Parathyroid adenoma (tissue), 2 donors: ENCODE results near the gene ZNF831.

ENCODE experiments used
- H2AFZ ChIP-seq: fragments of 300-600 bp; sonication (generic); one replicate; pipeline ENCODE4 v1.7.0; 2017; ENCODE audit warnings: antibody characterized with exemption, mild to moderate bottlenecking
- H3K27ac ChIP-seq: fragments of 300-600 bp; sonication (generic); one replicate; pipeline ENCODE4 v1.7.0; 2017
- H3K27me3 ChIP-seq: fragments of 300-600 bp; sonication (generic); one replicate; pipeline ENCODE4 v1.7.0; 2017; ENCODE audit warnings: low read length; ENCODE audit not compliant: control insufficient read depth, insufficient read depth
- H3K36me3 ChIP-seq: fragments of 300-600 bp; sonication (generic); one replicate; pipeline ENCODE4 v1.7.0; 2017; ENCODE audit warnings: low read length; ENCODE audit not compliant: control insufficient read depth, insufficient read depth
- H3K4me1 ChIP-seq: fragments of 300-600 bp; sonication (generic); one replicate; pipeline ENCODE4 v1.7.0; 2017; ENCODE audit warnings: control low read depth
- H3K4me2 ChIP-seq: fragments of 300-600 bp; sonication (generic); one replicate; pipeline ENCODE4 v1.7.0; 2017; ENCODE audit warnings: low read length
- H3K4me3 ChIP-seq: fragments of 300-600 bp; sonication (generic); one replicate; pipeline ENCODE4 v1.7.0; 2017; ENCODE audit warnings: low read depth, low read length
- H3K79me2 ChIP-seq: fragments of 300-600 bp; sonication (generic); one replicate; pipeline ENCODE4 v1.7.0; 2017; ENCODE audit warnings: control low read depth
- H3K9ac ChIP-seq: fragments of 300-600 bp; sonication (generic); one replicate; pipeline ENCODE4 v1.7.0; 2017; ENCODE audit warnings: mild to moderate bottlenecking
- H3K9me3 ChIP-seq: fragments of 300-600 bp; sonication (generic); one replicate; pipeline ENCODE4 v1.7.0; 2017; ENCODE audit warnings: low read length; ENCODE audit not compliant: control insufficient read depth
- CTCF ChIP-seq: fragments of 300-600 bp; sonication (generic); IDR thresholded peaks from one replicate; pipeline ENCODE4 v1.7.0; 2017; ENCODE audit warnings: antibody characterized with exemption, mild to moderate bottlenecking
- donor health status: primary hyperparathyroidism.

ZNF831 gene

GRCh38 chr20:59161721-59162120 is 1.9 kb upstream of the ZNF831 start:
- TF ChIP-seq CTCF = no peak
- no peak overlapping the region for H3K4me2 ChIP-seq
- no peaks in the 10 kb centered on the region for H3K27me3 ChIP-seq
- H3K4me1 ChIP-seq = no peaks in the 10 kb centered on the region
- H2AFZ ChIP-seq = no peak overlapping the region
- H3K9ac ChIP-seq = no peak overlapping the region
- no peak overlapping the region for H3K27ac ChIP-seq
- no peaks in the 10 kb centered on the region for H3K79me2 ChIP-seq
- H3K9me3 ChIP-seq = no peaks in the 10 kb centered on the region
- H3K4me3 ChIP-seq = no peak overlapping the region
- no peaks in the 10 kb centered on the region for H3K36me3 ChIP-seq

GRCh38 chr20:59164686-59165391 is 1.2 kb downstream of the ZNF831 start:
- H3K4me1 ChIP-seq = no peaks in the 10 kb centered on the region
- H3K4me2 ChIP-seq = peak overlapping the region; percentile 4
- no peaks in the 10 kb centered on the region for H3K9me3 ChIP-seq
- H2AFZ ChIP-seq = peak overlapping the region; percentile 7
- H3K27me3 ChIP-seq = no peaks in the 10 kb centered on the region
- no peak for TF ChIP-seq CTCF
- no peaks in the 10 kb centered on the region for H3K79me2 ChIP-seq
- H3K36me3 ChIP-seq = no peaks in the 10 kb centered on the region
- H3K4me3 ChIP-seq = no peak overlapping the region
- no peak overlapping the region for H3K9ac ChIP-seq
- no peak overlapping the region for H3K27ac ChIP-seq

GRCh38 chr20:59165396-59165795 is 1.8 kb downstream of the ZNF831 start:
- no peaks in the 10 kb centered on the region for H3K36me3 ChIP-seq
- H3K4me3 ChIP-seq = no peak overlapping the region
- no peak for TF ChIP-seq CTCF
- H3K9ac ChIP-seq = no peak overlapping the region
- H3K9me3 ChIP-seq = no peaks in the 10 kb centered on the region
- H2AFZ ChIP-seq = no peak overlapping the region
- H3K4me1 ChIP-seq = no peaks in the 10 kb centered on the region
- H3K27me3 ChIP-seq = no peaks in the 10 kb centered on the region
- no peaks in the 10 kb centered on the region for H3K79me2 ChIP-seq
- H3K27ac ChIP-seq = no peak overlapping the region
- H3K4me2 ChIP-seq = no peak overlapping the region

GRCh38 chr20:59165891-59166709 is 2.5 kb downstream of the ZNF831 start:
- no peak overlapping the region for H3K27ac ChIP-seq
- no peaks in the 10 kb centered on the region for H3K4me1 ChIP-seq
- H3K27me3 ChIP-seq = no peaks in the 10 kb centered on the region
- H2AFZ ChIP-seq = no peak overlapping the region
- TF ChIP-seq CTCF = no peak
- no peaks in the 10 kb centered on the region for H3K36me3 ChIP-seq
- H3K9me3 ChIP-seq = no peaks in the 10 kb centered on the region
- no peak overlapping the region for H3K4me3 ChIP-seq
- no peaks in the 10 kb centered on the region for H3K79me2 ChIP-seq
- no peak overlapping the region for H3K4me2 ChIP-seq
- H3K9ac ChIP-seq = no peak overlapping the region
